ENCODE data around the gene HACD4.
A peak's percentile ranks its signal among the peaks of the same experiment; 100 is the strongest.

HACD4 gene

GRCh38 chr9:21015995-21016394 lies 15.4 kb downstream of the HACD4 start:
- no peak for DNase-seq

GRCh38 chr9:21015129-21015815 lies 16.2 kb downstream of the HACD4 start:
- no peak for DNase-seq

- DNase-seq = no peak
Measured at GRCh38 chr9:21002040-21002439, 29.4 kb downstream of the HACD4 start.

DNA sequence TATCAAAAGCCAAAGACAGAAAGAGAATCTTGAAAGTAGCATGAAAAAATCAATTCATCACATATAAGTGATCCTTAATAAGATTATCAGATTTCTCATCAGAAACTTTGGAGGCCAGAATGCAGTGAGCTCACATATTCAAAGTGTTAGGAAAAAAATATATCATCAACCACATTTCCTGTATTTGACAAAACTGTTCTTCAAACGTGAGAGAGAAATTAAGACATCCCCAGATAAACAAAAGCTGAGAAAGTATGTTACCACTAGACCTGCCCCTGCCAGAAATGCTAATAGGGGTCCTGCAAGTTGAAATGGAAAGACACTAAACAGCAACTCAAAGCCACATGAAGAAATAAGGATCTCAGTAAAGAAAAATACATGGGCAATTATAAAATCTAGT lies 29.9 kb downstream of the HACD4 start:
- no peak for DNase-seq

GRCh38 chr9:20997503-20998076 lies 33.9 kb downstream of the HACD4 start:
- DNase-seq = peak; percentile 13

DNA sequence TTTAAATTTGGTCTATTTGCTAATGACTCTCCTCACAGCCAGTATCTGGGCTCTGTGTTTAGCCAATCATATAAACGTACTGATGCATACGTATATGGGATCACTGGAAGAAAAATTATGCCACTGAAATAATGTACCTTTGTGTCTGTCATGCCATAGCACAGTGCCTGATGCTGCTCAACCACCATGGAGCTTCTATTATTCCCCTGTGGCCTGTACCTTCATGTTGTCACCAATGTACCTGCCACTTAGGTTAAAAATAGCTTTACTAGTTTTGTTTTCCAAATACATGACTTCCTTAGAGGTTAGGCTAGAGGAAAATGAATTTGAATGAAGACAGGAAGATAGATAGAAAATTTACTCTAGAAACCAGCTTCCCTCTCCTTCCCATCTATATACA lies 34.6 kb downstream of the HACD4 start:
- no peak for DNase-seq

GRCh38 chr9:20995616-20996015 lies 35.8 kb downstream of the HACD4 start:
- DNase-seq = peak; percentile 51

- DNase-seq = no peak
Measured at GRCh38 chr9:20994486-20994885, 37.0 kb downstream of the HACD4 start.

GRCh38 chr9:20990867-20991266 lies 40.6 kb downstream of the HACD4 start:
- peak; percentile 88 for DNase-seq

- peak; percentile 77 for DNase-seq
Measured at GRCh38 chr9:20989923-20990341, 41.5 kb downstream of the HACD4 start.

- DNase-seq = peak; percentile 83
Measured at GRCh38 chr9:20988671-20989315, 42.6 kb downstream of the HACD4 start.

DNA sequence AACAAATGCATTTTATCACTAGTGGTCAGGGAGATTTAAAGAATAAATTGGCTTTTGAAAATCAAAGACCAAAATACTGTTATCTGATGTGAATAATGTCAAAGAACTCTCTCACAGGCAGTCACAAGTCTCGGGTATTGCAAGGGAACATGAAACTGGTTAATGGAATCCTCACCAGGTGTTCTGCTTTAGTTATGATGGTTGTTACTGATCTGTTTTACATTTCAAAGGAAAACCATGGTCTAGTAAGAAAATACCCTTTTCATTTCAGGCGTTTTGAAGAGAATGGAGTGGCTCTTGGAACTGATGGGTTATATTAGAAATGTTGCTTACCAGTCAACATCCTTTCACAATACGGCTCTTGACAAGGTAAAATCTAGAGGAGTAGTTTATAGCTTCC lies 43.4 kb downstream of the HACD4 start:
- DNase-seq = no peak

DNA sequence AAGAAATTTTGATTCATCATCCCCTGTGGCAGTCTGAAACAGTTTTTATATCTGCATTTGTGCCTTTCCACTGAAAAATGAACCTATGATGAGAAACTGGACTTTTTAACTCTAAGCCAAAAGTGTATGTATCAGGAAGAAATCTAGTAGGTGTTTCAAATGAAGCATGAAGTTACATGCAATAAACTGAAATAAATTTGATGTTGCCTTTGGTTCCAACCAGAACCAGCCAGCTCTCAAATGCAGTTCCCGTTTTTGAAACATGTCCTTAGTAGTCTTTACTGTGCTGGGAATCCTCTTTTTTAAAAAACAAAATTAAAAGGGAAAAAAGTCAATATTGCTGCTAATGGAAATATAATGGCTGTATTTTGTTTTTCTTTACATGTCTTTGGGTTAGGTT lies 43.9 kb downstream of the HACD4 start:
- no peak for DNase-seq

DNA sequence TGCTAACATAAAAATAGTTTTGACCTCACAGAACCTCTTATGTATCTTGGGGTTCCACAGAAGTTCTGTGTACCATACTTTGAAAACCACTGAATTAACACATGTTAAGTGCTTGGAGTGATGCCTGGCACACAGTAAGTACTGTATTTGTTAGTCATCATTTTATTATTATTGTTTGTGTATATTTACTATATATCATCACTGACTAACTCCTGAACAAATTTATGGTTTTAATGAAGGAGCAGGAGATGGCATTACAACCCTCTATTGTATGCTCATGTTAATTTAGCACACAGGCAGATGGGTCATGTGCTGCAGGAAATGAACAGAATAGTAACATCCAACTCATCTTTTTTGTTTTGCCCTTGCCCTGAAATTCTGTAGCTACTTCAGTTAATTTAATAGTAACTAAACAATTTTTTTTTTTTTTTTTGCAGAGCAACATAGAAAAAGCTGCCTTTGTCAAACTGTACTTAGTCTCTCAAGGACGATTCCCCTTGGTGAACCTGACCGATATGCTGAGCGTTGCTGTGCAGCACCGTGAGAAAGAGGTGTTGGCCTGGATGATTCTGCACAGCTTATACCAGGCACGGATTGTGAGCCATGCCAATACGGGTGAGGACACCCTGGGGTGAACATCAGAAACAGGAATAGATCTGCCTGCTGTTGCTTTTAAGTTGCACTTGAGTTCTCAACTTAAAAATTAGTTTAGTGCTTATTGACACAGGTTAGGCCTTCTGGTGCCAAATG lies 45.4 kb downstream of the HACD4 start:
- no peak for DNase-seq

- peak; percentile 48 for DNase-seq
Measured at GRCh38 chr9:20984506-20984905, 46.9 kb downstream of the HACD4 start.

GRCh38 chr9:20981486-20981885 lies 50.0 kb downstream of the HACD4 start:
- no peak for DNase-seq

DNA sequence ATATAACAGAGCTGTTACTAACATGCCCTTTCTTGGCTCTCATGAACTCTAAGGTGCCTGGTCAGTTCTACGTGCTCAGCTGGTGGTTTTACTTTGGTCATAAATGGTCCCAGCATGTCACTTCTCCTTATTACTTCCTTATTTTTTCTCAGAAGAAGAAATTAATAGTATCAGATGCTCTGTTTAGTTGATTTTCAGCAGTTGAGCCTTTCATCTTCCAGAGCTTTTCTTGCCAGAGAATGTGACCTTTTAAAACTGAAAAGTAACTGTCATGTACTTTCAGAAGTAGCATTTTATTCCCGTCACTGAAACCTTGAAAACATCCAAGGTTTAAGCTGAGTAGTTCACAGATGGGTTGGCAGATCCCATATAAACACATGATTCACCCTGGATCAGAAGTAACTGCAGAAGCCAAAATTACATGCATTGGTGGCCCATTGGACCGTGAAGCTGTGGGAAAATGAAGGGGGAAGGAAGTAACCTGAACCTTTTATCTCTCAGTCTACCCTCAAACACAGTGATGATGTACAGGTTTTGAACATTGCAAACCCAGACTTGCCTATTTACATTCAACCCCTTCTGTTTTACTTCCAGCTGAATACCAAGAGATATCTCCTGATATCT lies 50.5 kb downstream of the HACD4 start:
- DNase-seq = peak; percentile 74

DNA sequence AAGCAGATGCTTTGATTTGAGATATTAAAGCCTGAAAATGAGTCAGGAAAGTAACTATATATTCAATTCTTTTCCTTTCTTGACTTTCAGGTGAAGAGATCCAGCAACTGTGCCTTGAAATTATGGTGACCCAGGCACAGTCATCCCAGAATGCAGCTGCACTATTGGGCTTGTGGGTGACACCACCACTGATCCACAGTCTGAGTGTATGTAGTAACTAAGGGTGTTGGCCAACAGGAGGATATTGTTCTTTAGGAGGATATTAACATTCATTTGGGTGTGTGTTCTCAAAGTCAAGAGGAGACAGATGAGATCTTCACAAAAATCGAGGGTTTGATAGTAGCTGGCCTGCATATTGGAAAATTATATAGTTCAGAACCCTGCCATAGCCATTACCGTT lies 53.2 kb downstream of the HACD4 start:
- DNase-seq = no peak

- DNase-seq = peak; percentile 40
Measured at GRCh38 chr9:20974191-20974938, 57.1 kb downstream of the HACD4 start.

DNA sequence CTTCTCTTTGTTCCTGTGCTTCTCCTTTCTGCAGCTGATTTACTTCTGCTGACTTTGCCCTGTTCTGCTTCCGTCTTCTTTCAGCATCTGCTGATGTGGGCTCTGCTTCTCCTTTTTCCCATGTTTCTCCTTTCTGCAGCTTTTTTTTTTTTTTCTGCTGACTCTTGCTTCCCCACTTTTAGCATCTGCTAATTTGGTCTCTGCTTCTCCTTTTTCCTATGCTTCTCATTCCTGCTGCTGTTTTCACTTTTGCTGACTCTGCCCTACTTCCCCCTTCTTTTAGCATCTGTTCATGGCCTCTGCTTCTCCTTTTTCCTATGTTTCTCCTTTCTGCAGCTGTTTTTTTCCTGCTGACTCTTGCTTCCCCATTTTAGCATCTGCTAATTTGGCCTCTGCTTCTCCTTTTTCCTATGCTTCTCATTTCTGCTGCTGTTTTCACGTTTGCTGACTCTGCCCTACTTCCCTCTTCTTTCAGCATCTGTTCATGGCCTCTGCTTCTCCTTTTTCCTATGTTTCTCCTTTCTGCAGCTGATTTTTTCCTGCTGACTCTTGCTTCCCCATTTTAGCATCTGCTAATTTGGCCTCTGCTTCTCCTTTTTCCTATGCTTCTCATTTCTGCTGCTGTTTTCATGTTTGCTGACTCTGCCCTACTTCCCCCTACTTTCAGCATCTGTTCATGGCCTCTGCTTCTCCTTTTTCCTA lies 58.0 kb downstream of the HACD4 start:
- peak; percentile 47 for DNase-seq

DNA sequence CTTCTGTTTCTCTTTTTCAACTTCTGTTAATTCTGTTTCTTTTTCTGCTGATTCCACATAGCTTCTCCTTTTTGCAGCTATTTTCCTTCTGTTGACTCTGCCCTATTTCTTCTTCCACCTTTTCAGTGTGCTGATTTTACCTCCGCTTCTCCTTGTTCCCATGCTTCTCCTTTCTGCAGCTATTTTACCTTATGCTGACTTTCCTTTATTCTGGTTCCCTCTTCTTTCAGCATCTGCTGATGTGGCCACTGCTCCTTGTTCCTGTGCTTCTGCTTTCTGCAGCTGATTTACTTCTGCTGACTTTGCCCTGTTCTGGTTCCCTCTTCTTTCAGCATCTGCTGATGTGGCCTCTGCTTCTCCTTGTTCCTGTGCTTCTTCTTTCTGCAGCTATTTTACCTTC lies 58.8 kb downstream of the HACD4 start:
- DNase-seq = no peak
